Panc1 (cell line): ENCODE results near the gene KLK4.

Source experiments
- CTCF ChIP-seq: fragments of 450-650 bp; IDR thresholded peaks from 2 replicates; pipeline ENCODE4 v1.5.1; 2017; ENCODE audit warnings: mild to moderate bottlenecking
- POLR2AphosphoS5 ChIP-seq: IDR thresholded peaks from 2 replicates; pipeline ENCODE4 v1.6.1; 2012; ENCODE audit warnings: mild to moderate bottlenecking, low read depth, low read length, moderate library complexity
- TCF7L2 ChIP-seq: IDR thresholded peaks from 2 replicates; pipeline ENCODE4 v1.6.1; 2011; ENCODE audit warnings: mild to moderate bottlenecking, low read depth, low read length, inconsistent platforms

- TF ChIP-seq CTCF (no peak), POLR2AphosphoS5 (no peak), TCF7L2 (no peak)
Observed at GRCh38 chr19:50875795-50876422, 35.3 kb downstream of the KLK4 start.
